Activated CD8-positive, alpha-beta memory T cell treated with anti-CD3 and anti-CD28 coated beads, Interleukin-2, amount 50 U/mL, for 1 hour (primary cell): ENCODE measurements around the gene AKAP6.

Source experiments
- DNase-seq: peaks from one replicate; pipeline ENCODE4 v3.0.0-alpha.2; 2020; ENCODE audit errors: extremely low read depth

AKAP6 gene

GRCh38 chr14:32481707-32482106, 152.6 kb downstream of the AKAP6 start:
- no peak for DNase-seq

- no peak for DNase-seq
Measured at GRCh38 chr14:32491416-32492016, 162.4 kb downstream of the AKAP6 start.

- no peak for DNase-seq
Measured at GRCh38 chr14:32492457-32492856, 163.4 kb downstream of the AKAP6 start.

- no peak for DNase-seq
Measured at GRCh38 chr14:32494609-32495434, 165.7 kb downstream of the AKAP6 start.

GRCh38 chr14:32495435-32495734, 166.3 kb downstream of the AKAP6 start:
- DNase-seq = no peak

GRCh38 chr14:32497248-32497647, 168.2 kb downstream of the AKAP6 start:
- no peak for DNase-seq

- no peak for DNase-seq
Measured at GRCh38 chr14:32507029-32507984, 178.2 kb downstream of the AKAP6 start.

GRCh38 chr14:32508281-32508680, 179.2 kb downstream of the AKAP6 start:
- no peak for DNase-seq

GRCh38 chr14:32509632-32510187, 180.6 kb downstream of the AKAP6 start:
- no peak for DNase-seq

GRCh38 chr14:32510815-32511214, 181.7 kb downstream of the AKAP6 start:
- no peak for DNase-seq

GRCh38 chr14:32512348-32512747, 183.2 kb downstream of the AKAP6 start:
- no peak for DNase-seq

GRCh38 chr14:32512813-32513212, 183.7 kb downstream of the AKAP6 start:
- no peak for DNase-seq

- no peak for DNase-seq
Measured at GRCh38 chr14:32513571-32514009, 184.5 kb downstream of the AKAP6 start.

GRCh38 chr14:32514236-32514635, 185.1 kb downstream of the AKAP6 start:
- no peak for DNase-seq

- no peak for DNase-seq
Measured at GRCh38 chr14:32514681-32515080, 185.6 kb downstream of the AKAP6 start.

GRCh38 chr14:32524609-32525375, 195.7 kb downstream of the AKAP6 start:
- no peak for DNase-seq

- no peak for DNase-seq
Measured at GRCh38 chr14:32525591-32525990, 196.5 kb downstream of the AKAP6 start.

- no peak for DNase-seq
Measured at GRCh38 chr14:32530800-32531199, 201.7 kb downstream of the AKAP6 start.

- no peak for DNase-seq
Measured at GRCh38 chr14:32531942-32532515, 202.9 kb downstream of the AKAP6 start.

GRCh38 chr14:32534145-32534544, 205.0 kb downstream of the AKAP6 start:
- no peak for DNase-seq

- DNase-seq = no peak
Measured at GRCh38 chr14:32536175-32536574, 207.1 kb downstream of the AKAP6 start.
